AG20443 (cell line): ENCODE data around the gene TCHHL1.

Source experiments
- DNase-seq: peaks from one replicate; pipeline ENCODE4 v3.0.0; 2012; ENCODE audit warnings: low spot score, mixed read lengths

Gene TCHHL1

DNA sequence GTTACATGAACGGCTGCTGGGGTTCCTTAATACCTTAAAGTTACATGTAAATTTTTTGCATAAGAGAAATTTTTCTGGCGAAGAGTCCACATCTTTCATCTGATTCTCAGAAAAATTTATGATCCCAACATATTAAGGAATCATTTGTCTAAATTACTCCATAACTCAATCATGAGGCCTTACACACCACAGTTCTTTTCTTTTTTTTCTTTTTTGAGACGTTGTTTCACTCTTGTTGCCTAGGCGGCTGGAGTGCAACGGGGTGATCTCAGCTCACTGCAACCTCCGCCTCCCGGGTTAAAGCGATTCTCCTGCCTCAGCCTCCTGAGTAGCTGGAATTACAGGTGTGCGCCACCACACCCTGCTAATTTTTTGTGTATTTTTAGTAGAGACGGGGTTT, 50.0 kb downstream of the TCHHL1 start:
- no peak for DNase-seq

DNA sequence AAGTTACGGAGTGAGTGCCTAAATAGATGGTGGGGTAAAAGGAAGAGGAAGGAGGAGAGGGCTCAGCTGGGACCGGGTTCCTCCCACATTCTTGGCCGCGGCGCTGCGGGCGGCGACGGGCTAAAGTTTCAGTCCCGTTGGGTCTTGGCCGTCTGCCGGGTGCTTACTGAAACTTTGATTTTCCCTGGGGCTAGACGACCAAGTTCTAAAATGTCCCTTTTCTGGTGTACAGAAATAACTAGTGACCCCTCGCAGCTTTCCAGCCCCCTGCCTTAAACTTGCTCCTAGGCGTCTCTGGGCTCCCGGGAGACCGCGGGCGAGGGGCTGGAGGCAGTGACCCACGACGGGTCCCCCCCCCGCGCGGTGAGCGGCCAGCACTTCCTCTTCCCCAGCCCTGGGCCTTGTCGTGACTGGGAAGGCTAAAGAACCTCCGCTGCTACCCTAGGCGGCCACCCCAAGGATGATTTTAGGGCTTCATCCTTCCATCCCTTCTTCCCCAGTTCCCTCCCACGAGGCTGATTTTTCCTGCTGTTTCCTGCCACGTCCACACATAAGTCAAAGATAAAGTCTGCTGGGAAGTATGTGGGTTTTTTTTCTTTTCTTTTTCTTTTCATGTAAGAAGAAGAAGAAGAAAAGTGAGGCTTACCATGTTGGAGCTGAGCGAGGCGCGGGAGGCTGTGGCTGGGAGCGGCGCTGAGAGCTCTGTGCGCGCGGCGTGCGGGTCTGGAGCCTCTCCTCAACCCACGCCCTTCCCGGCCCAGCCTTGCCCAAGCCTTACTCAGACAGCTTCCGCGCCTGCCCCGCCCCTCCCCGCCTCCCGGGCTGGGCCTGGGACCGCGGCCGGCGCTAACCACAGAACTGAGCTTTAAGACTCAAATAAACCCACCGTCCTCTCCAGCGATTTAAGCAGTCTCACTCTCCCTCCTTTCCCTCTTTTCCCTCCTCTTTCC, 52.3 kb downstream of the TCHHL1 start, which contains the start of gene S100A11:
TSS of gene S100A11 (minus strand) at position 738 of the 950 bp plus-strand sequence. CDS start at position 649, 89 bp downstream.
- peak; percentile 96 for DNase-seq

DNA sequence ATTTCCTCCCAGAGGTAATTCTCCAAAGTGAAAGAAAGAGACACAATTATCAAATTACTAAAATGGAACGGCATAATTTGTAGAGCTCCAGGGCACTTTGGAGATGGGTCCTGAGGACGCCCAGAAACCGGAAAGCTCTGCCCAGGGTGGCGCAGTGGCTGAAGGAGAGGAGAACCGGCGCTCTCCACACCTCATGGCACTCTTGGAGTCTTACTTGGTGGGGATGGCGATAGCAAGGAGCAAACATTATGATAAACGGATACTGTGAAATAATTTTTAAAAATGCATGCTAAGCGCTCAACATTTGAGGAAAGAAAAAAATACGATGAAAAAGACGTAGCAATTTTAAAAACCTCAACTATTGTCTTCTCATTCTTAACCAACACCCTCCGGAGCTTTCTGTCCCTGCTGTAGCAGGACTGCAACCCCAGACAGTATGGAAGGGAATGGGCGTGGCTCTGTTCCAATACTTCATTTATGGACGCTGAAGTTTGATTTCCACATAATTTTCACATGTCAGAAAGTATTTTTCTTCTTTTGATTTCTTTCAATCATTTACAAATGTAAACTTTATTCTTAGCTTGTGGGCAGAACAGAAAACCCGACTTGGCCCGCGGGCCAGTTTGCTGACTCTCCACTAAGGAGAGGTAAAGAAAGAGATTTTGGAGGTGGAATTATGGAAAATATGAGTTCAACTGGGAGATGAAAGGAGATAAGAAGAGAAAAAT, 53.2 kb downstream of the TCHHL1 start:
- peak; percentile 33 for DNase-seq

DNA sequence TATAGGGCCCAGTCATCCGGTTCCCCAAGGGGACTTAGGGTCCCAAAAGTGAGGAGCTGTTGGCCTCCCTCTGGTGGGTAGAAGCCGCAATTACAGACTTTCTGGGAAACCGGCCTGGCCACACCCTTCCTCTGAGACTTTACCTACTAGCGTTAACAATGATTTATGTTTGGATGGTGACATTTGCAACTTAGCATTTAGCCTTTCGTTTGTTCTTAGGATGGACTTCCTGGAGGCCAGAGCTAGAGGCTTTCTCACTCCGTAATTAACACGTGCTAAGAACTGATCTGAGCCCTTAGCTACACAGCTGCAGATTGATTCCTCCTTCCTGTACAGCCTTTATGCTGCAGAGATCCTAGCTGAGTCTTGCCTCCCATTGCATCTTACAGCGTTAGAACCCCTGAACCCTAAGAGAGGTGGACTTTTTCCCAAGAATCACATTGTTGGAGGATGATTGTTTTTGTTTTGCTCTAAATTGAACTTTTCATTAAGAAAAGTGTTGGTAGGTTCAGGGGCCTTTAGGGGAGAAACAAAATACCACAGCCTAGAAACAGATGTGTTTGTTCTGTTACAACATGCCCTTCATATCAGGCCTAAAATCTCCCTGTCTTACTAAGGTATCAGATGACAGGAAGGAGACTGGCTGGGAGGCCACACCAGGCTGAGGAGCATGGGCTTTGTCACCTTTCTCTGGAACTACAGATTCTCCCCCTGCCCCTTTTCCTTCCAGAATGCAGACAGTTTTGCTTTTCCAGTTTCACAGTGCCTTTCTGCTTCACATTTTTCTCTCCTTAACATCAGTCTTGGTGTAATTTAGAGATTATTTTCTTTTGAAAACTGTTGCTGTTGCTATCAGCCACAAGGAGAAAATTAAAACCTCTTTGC, 54.0 kb downstream of the TCHHL1 start:
- peak; percentile 72 for DNase-seq

DNA sequence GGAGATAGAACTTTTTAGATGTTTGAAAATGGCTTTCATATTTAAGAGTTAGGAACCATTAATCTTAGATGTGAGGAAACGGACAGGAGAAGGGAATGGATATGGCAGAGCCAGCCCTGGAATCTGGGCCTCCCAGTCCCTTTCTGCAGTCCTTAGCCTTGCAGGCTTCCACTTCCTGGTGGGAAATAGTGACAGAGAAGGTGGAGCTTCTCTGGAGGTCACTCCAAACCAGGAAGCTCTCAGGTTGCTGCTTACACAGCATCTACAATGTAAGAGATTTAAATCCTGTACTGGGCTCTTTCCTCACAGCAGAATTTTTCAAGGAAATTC, 54.6 kb downstream of the TCHHL1 start:
- DNase-seq = no peak
